Astrocyte of the spinal cord (primary cell): ENCODE measurements around the gene EBPL.

Source experiments
- DNase-seq: peaks from one replicate; pipeline ENCODE4 v3.0.0; 2011; ENCODE audit warnings: low read depth, low spot score
- H3K4me3 ChIP-seq: 2 replicates; pipeline ENCODE4 v1.5.1; 2011; ENCODE audit warnings: low read depth, mild to moderate bottlenecking, low read length, moderate library complexity
- CTCF ChIP-seq: IDR thresholded peaks from 2 replicates; pipeline ENCODE4 v1.5.1; 2012; ENCODE audit warnings: low read depth, mild to moderate bottlenecking, low read length, inconsistent platforms
- in situ Hi-C: cut with HindIII; loops from 2 replicates; pipeline ENCODE4 v1.10.0; 2017; ENCODE audit warnings: low sequenced_read_pairs

EBPL gene

GRCh38 chr13:49649244-49649962, 41.9 kb downstream of the EBPL start:
- DNase-seq, result peak; percentile 53
- in situ Hi-C loops, result no loop called here
- H3K4me3 ChIP-seq, result no peak overlapping the region
- TF ChIP-seq CTCF, result peak; percentile 60

DNA sequence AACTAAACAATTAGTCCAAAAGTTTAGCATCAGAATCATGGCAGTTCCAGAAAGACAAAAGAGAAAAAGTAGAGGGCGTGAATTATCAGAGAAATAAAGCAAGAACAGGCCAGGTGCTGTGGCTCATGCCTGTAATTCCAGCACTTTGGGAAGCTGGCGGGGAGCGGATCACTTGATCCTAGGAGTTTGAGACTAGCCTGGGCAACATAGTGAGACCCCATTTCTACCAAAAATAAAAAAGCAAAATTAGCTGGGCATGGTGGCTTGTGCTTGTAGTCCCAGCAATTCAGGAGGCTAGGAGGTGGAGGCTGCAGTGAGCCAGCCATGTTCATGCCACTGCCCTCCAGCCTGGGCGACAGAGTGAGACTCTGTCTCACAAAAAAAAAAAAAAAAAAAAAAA, 44.6 kb downstream of the EBPL start:
- no peak overlapping the region for H3K4me3 ChIP-seq
- DNase-seq, result no peak
- in situ Hi-C loops, result no loop called here
- no peak for TF ChIP-seq CTCF

DNA sequence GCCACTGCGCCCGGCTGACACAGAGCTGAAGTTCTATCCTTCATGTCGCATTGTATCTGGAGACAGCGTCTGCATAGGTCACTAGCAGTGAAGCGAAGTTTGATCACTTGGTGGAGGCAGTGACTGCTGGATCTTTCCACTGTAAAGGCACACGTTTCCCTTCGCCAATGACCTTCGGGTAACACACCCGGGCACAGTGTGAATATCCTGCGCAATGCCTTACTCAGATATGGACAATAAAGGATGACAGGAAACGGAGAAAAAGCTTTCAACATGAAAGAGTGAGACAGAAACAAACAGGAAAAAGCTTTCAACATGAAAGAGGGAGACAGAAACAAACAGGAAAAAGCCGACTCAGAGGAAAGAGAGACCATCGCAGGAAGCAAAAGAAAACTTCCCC, 45.8 kb downstream of the EBPL start:
- in situ Hi-C loops, result no loop called here
- TF ChIP-seq CTCF, result no peak
- no peak for DNase-seq

DNA sequence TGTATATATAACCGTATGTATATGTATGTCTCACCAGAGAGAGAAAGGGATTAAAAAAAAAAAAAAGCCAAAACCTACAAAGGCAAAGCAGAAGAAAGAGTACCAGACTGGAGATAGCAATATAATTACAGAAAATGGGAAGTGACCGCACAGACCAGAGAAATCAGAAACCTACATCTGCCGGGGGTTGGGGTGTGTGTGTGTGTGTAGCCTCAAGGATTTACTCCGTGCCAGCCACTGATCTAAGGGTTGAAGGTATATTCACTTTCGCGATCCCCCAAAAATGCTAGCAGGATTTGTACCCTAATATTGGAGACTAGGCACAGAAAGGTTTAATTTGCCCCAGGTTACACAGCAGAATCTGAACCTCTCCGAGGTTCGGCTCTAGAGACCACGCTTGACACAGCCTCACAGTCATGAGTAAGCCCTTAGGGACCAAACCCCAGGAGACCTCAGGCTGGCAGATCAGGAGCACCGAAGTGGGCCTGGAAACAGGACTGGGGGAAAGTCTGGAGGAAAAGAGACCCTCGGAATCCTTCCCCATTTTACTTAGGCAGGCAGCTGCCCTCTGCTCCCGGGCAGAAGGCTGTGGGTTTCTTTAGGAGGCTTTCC, 48.1 kb downstream of the EBPL start:
- in situ Hi-C loops, result no loop called here
- TF ChIP-seq CTCF, result no peak
- DNase-seq, result no peak
- no peak overlapping the region for H3K4me3 ChIP-seq

More for the DNA sequence above, 45.8 kb downstream of the EBPL start:
- no peak overlapping the region for H3K4me3 ChIP-seq

GRCh38 chr13:49641801-49642291, 49.4 kb downstream of the EBPL start:
- in situ Hi-C loops, result no loop called here
- no peak overlapping the region for H3K4me3 ChIP-seq
- TF ChIP-seq CTCF, result no peak
- DNase-seq, result peak; percentile 56

GRCh38 chr13:49638744-49639072, 52.6 kb downstream of the EBPL start:
- in situ Hi-C loops, result no loop called here
- no peak overlapping the region for H3K4me3 ChIP-seq
- no peak for DNase-seq
- TF ChIP-seq CTCF, result no peak
